ENCODE results near the gene EGR4.

GRCh38 chr2:73293534-73294171 is at the start of gene EGR4:
- TF ChIP-seq CTCF (IDR thresholded peaks at IDR 0.05; ENCODE audit: insufficient read depth, low read depth, low read length) (no peak), EZH2 (IDR thresholded peaks at IDR 0.05; ENCODE audit: insufficient read depth, low read length) (no peak)

Measured in astrocyte (in vitro differentiated cells and primary cell).